Measurements from ENCODE around the gene LCN2. TPM values are rescaled to one million over a fixed set of nuclear protein-coding genes. Genes with fewer than 3 reads are reported as not detected.

LCN2 gene
- total and polyA plus RNA-seq, 10 of the 15 experiments (the other 5 are each of a cell fraction or from before 2014, with no cell fraction given) = not detected

GRCh38 chr9:128127568-128127989, 21.7 kb upstream of the LCN2 start, which contains the start of gene PTGES2 (continued):
- TF ChIP-seq HDGF (IDR thresholded peaks at IDR 0.05) (no peak), IRF5 (IDR thresholded peaks at IDR 0.05; ENCODE audit: borderline replicate concordance) (no peak), USF2 (IDR thresholded peaks at IDR 0.05; ENCODE audit: borderline replicate concordance, low read depth, low read length) (no peak), NRF1 (conservative IDR thresholded peaks at IDR 0.05; ENCODE audit: low read depth, low read length) (no peak), RBBP5 (conservative IDR thresholded peaks at IDR 0.05) (no peak), SUZ12 (IDR thresholded peaks at IDR 0.05; ENCODE audit: unreplicated experiment) (no peak), POU2F2 (IDR thresholded peaks at IDR 0.05; ENCODE audit: borderline replicate concordance, low read depth, low read length) (no peak), E2F8 (IDR thresholded peaks at IDR 0.05; ENCODE audit: low read depth, partially characterized antibody) (no peak), NBN (IDR thresholded peaks at IDR 0.05) (no peak), FOXM1 (IDR thresholded peaks at IDR 0.05; ENCODE audit: low read depth, low read length) (no peak), HCFC1 (IDR thresholded peaks at IDR 0.05; ENCODE audit: low read length) (peak; percentile 39; the same call in 1 of the 2 replicates), NFYB (IDR thresholded peaks at IDR 0.05; ENCODE audit: insufficient read depth, low read depth, low read length) (no peak), IKZF1 (conservative IDR thresholded peaks at IDR 0.05) (peak; percentile 84), RCOR1 (conservative IDR thresholded peaks at IDR 0.05; ENCODE audit: low read depth, low read length) (no peak), MLLT1 (IDR thresholded peaks at IDR 0.05) (no peak), SUPT20H (IDR thresholded peaks at IDR 0.05; ENCODE audit: borderline replicate concordance, control insufficient read depth, low read depth, low read length) (no peak), ZNF217 (IDR thresholded peaks at IDR 0.05) (peak; percentile 83; the same call in 1 of the 2 replicates), NFYA (IDR thresholded peaks at IDR 0.05; ENCODE audit: borderline replicate concordance, low read depth, low read length) (no peak), BCLAF1 (IDR thresholded peaks at IDR 0.05) (no peak), BACH1 (IDR thresholded peaks at IDR 0.05; ENCODE audit: borderline replicate concordance) (peak; percentile 81)

Measured in GM12878 (cell line).